Hepatocyte (in vitro differentiated cells): ENCODE measurements around the gene SOS1.

Source experiments
- EZH2 ChIP-seq: fragments of 200-600 bp; sonication (generic); IDR thresholded peaks from 2 replicates; pipeline ENCODE4 v1.6.1; 2016; ENCODE audit warnings: antibody characterized with exemption, mild to moderate bottlenecking, borderline replicate concordance
- EZH2phosphoT487 ChIP-seq: fragments of 200-600 bp; sonication (generic); IDR thresholded peaks from one replicate; pipeline ENCODE4 v1.6.1; 2018; ENCODE audit warnings: antibody characterized with exemption, mild to moderate bottlenecking, low read depth, moderate library complexity; ENCODE audit not compliant: unreplicated experiment, severe bottlenecking
- TF ChIP-seq, protein P1 (sequence below): fragments of 200-600 bp; sonication (generic); IDR thresholded peaks from 2 replicates; pipeline ENCODE4 v1.5.1; 2016; ENCODE audit warnings: antibody characterized with exemption, mild to moderate bottlenecking; ENCODE audit not compliant: poor library complexity

DNA sequence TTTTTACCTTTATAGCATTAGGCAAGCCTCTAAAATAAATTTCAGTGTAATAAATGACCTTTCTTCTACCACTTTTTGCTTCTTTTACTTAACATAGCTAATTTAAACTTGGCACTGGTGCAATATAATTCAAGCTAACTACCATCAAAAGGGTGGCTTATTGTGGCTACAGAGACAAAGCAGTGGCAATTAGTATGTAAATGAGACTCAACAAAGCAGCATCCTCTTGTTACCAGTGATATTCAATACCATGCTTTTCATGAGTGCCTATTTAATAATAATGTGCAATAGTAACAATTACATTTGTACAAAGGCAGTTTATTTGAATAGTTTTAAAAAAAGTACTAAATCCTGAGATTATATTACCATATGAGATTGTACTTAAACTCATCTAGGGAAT lies 93.4 kb downstream of the SOS1 start:
- TF ChIP-seq, protein P1, sequence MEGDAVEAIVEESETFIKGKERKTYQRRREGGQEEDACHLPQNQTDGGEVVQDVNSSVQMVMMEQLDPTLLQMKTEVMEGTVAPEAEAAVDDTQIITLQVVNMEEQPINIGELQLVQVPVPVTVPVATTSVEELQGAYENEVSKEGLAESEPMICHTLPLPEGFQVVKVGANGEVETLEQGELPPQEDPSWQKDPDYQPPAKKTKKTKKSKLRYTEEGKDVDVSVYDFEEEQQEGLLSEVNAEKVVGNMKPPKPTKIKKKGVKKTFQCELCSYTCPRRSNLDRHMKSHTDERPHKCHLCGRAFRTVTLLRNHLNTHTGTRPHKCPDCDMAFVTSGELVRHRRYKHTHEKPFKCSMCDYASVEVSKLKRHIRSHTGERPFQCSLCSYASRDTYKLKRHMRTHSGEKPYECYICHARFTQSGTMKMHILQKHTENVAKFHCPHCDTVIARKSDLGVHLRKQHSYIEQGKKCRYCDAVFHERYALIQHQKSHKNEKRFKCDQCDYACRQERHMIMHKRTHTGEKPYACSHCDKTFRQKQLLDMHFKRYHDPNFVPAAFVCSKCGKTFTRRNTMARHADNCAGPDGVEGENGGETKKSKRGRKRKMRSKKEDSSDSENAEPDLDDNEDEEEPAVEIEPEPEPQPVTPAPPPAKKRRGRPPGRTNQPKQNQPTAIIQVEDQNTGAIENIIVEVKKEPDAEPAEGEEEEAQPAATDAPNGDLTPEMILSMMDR: no peak
- TF ChIP-seq EZH2phosphoT487 (no peak), EZH2 (no peak)
